ENCODE data around the gene LURAP1L. TPM values are rescaled to one million over a fixed set of nuclear protein-coding genes. Genes with fewer than 3 reads are reported as not detected.

LURAP1L gene
- total RNA-seq = 34.5 TPM
- 24.9 TPM for polyA plus RNA-seq

GRCh38 chr9:12774861-12775678, at the start of gene LURAP1L:
Gene LURAP1L, plus strand, starts transcription at chr9:12775020. Its CDS starts 696 bp downstream, at chr9:12775716.
- WGBS = under 1% methylated on average over 34 of the region's 34 CpGs
- DNase-seq (ENCODE audit: extremely low spot score) = peak; percentile 59

GRCh38 chr9:12726795-12727194, 48.0 kb upstream of the LURAP1L start:
- DNase-seq (ENCODE audit: extremely low spot score) = no peak
- Histone ChIP-seq H3K36me3 (ENCODE audit: insufficient read depth) (no peaks in the 10 kb centered on the region), H3K4me1 (ENCODE audit: insufficient read depth) (no peaks in the 10 kb centered on the region), H3K4me3 (ENCODE audit: low read depth, low read length) (no peak overlapping the region), H3K27ac (ENCODE audit: low read depth) (no peak overlapping the region)
- WGBS = 97% methylated on average over 2 of the region's 2 CpGs

More at GRCh38 chr9:12774861-12775678, at the start of gene LURAP1L:
- Histone ChIP-seq H3K27ac (ENCODE audit: low read depth) (peak within 1 kb of the TSS; percentile 81), H3K4me3 (ENCODE audit: low read depth, low read length) (peak within 1 kb of the TSS; percentile 59), H3K36me3 (ENCODE audit: insufficient read depth) (no peaks in the 10 kb centered on the region), H3K4me1 (ENCODE audit: insufficient read depth) (peaks cover 1% of the 10 kb centered on the region)

DNA sequence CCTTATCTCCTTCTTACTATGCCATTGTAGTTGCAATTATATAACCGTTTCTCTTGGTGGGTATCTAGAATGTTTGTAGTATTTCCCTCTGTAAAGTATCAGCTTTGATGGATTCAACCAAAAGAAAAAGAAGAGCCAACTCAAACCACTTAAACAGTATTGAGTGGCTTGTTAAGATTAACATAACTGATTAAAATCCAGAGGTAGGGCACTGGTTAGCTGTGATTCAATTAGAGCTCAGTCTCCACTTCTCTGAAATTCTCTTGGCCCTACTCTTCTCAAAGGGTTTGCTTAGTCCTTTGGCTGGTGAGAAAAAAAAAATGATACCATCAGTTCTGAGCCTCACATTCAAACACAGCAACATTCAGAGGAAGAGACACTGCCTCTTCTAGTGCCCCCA, 44.6 kb upstream of the LURAP1L start:
- no peak overlapping the region for H3K27ac ChIP-seq (ENCODE audit: low read depth)
- no peaks in the 10 kb centered on the region for H3K36me3 ChIP-seq (ENCODE audit: insufficient read depth)
- DNase-seq (ENCODE audit: extremely low spot score) = no peak
- H3K4me3 ChIP-seq (ENCODE audit: low read depth, low read length) = no peak overlapping the region
- WGBS = 77% methylated on average over 1 of the region's 1 CpG
- H3K4me1 ChIP-seq (ENCODE audit: insufficient read depth) = no peaks in the 10 kb centered on the region

DNA sequence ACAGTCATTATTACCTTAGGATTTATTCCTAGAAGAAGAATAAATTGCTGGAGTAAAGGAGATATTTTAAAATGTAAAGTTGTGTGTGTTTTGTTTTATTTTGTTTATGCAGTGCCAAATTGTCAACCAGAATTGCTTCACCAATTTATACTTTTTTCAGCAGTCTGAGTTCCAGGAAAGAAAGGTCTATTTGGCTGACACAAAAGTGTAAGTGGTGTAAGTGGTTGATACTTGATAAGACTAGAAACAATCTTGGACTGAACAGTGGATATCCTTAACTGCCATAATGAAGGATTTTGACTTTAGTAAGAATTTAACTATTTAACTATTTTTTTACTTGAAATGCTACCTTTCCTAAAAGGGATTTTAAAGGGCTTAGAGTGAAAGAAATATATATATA, 43.9 kb upstream of the LURAP1L start:
- Histone ChIP-seq H3K27ac (ENCODE audit: low read depth) (no peak overlapping the region), H3K4me1 (ENCODE audit: insufficient read depth) (no peaks in the 10 kb centered on the region), H3K4me3 (ENCODE audit: low read depth, low read length) (no peak overlapping the region), H3K36me3 (ENCODE audit: insufficient read depth) (no peaks in the 10 kb centered on the region)
- no peak for DNase-seq (ENCODE audit: extremely low spot score)

- Histone ChIP-seq H3K4me3 (ENCODE audit: low read depth, low read length) (no peak overlapping the region), H3K36me3 (ENCODE audit: insufficient read depth) (no peaks in the 10 kb centered on the region), H3K27ac (ENCODE audit: low read depth) (no peak overlapping the region), H3K4me1 (ENCODE audit: insufficient read depth) (no peaks in the 10 kb centered on the region)
- 74% methylated on average over 3 of the region's 3 CpGs for WGBS
- no peak for DNase-seq (ENCODE audit: extremely low spot score)
Measured at GRCh38 chr9:12732971-12733370, 41.8 kb upstream of the LURAP1L start.

DNA sequence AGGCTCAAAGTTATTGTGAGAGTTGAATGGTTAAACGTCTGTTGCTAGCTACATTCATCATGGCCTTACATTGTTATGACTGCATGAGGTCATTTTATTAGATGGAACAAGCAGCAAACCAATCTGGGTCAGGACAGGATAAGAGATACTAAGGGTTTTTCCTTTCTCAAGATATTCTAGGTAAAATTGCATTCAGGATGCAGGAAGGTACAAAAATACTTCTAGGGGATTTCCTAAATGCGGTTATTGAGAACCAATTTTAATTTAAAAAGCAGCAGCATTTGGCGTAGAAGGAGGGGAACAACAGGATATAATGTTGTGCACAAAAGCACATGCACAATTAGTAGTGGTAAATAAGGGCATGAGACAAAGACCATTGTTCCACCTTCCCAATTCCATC, 39.2 kb upstream of the LURAP1L start:
- WGBS = 50% methylated on average over 3 of the region's 3 CpGs
- H3K4me1 ChIP-seq (ENCODE audit: insufficient read depth) = no peaks in the 10 kb centered on the region
- no peak overlapping the region for H3K27ac ChIP-seq (ENCODE audit: low read depth)
- DNase-seq (ENCODE audit: extremely low spot score) = no peak
- H3K36me3 ChIP-seq (ENCODE audit: insufficient read depth) = no peaks in the 10 kb centered on the region
- no peak overlapping the region for H3K4me3 ChIP-seq (ENCODE audit: low read depth, low read length)

DNA sequence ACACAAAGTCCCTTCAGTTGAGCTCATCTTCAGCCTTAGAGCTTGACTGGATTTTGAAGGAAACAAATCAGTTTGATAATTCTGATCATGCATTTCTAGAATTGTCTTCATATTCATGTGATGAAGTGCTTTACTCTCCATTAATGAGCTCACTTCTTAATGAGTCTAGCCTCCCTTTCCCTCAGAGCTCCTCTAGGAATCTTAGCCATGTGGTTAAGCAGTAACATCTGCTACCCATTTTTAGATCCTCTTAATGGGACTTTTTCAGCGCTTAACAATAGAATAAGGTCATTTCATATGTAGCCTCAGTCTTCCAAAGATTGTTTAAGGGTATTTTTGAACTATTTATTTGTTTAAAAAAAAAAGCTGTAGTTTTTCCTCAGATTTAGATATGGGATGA, 36.9 kb upstream of the LURAP1L start:
- WGBS = 0% methylated on average over 1 of the region's 1 CpG
- Histone ChIP-seq H3K4me3 (ENCODE audit: low read depth, low read length) (no peak overlapping the region), H3K27ac (ENCODE audit: low read depth) (no peak overlapping the region), H3K4me1 (ENCODE audit: insufficient read depth) (no peaks in the 10 kb centered on the region), H3K36me3 (ENCODE audit: insufficient read depth) (no peaks in the 10 kb centered on the region)
- no peak for DNase-seq (ENCODE audit: extremely low spot score)

GRCh38 chr9:12739014-12739652, 35.7 kb upstream of the LURAP1L start:
- no peaks in the 10 kb centered on the region for H3K4me1 ChIP-seq (ENCODE audit: insufficient read depth)
- DNase-seq (ENCODE audit: extremely low spot score) = no peak
- no peak overlapping the region for H3K4me3 ChIP-seq (ENCODE audit: low read depth, low read length)
- H3K36me3 ChIP-seq (ENCODE audit: insufficient read depth) = no peaks in the 10 kb centered on the region
- H3K27ac ChIP-seq (ENCODE audit: low read depth) = no peak overlapping the region

DNA sequence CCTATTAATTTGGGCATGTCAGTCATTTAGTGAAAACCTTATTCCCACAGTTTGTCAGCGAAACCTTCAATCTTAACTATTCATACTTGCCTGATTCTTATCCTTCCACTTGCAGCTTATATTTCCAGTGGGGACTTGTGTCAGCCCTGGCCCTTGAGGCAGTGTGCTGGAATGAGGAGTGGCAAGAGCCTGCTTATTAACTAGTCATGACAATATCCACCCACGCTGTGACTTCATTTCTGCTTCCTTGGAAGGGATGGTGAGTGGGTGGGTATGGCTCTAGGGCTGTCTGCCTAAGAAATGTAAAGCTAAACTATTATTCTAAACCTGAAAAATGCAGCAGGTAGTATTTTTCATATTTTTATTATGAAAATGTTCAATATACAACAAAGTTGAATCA, 34.0 kb upstream of the LURAP1L start:
- no peak overlapping the region for H3K4me3 ChIP-seq (ENCODE audit: low read depth, low read length)
- DNase-seq (ENCODE audit: extremely low spot score) = no peak
- no peaks in the 10 kb centered on the region for H3K4me1 ChIP-seq (ENCODE audit: insufficient read depth)
- no peaks in the 10 kb centered on the region for H3K36me3 ChIP-seq (ENCODE audit: insufficient read depth)
- 92% methylated on average over 2 of the region's 2 CpGs for WGBS
- H3K27ac ChIP-seq (ENCODE audit: low read depth) = no peak overlapping the region

DNA sequence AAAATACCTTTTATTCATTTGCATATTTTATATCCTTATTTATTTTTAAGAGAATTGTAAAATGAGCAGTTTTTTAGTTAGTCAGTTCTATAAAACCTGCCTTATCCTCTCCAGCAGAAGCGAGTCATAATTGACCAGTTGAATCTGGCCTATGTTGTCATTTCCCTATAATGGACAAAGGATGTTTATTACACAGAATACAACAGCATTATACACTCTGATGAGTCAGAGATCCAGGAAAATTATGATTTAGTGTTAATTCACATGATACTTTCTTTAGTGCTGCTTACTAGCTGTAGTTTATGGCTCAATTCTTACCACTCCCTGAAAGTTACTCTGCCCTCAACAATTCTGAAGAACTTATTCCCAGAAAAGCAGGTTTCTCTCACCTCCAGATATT, 26.8 kb upstream of the LURAP1L start:
- no peaks in the 10 kb centered on the region for H3K4me1 ChIP-seq (ENCODE audit: insufficient read depth)
- no peak for DNase-seq (ENCODE audit: extremely low spot score)

DNA sequence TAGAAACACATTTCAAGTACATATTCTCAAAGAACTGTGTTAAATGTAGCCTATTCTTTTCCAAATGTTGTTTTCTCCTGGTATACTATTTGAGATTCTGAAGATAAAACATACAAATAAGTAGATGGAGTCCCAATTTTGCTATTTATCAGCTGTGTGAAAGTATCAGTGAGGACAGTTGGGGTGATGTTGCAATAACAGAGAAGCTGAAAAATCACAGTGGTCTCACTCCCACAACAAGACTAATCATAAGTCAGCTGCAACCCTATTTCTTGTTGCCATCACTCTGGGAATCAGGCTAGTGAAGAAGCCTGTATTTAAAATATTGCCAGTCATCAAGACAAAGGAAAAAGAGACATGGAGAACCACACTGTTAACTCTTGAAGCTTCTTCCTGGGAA, 25.9 kb upstream of the LURAP1L start:
- no peak for DNase-seq (ENCODE audit: extremely low spot score)
- H3K36me3 ChIP-seq (ENCODE audit: insufficient read depth) = no peaks in the 10 kb centered on the region
- no peak overlapping the region for H3K27ac ChIP-seq (ENCODE audit: low read depth)
- H3K4me3 ChIP-seq (ENCODE audit: low read depth, low read length) = no peak overlapping the region
- H3K4me1 ChIP-seq (ENCODE audit: insufficient read depth) = no peaks in the 10 kb centered on the region

More for the DNA sequence above, 26.8 kb upstream of the LURAP1L start:
- WGBS = 85% methylated on average over 1 of the region's 1 CpG
- Histone ChIP-seq H3K4me3 (ENCODE audit: low read depth, low read length) (no peak overlapping the region), H3K36me3 (ENCODE audit: insufficient read depth) (no peaks in the 10 kb centered on the region), H3K27ac (ENCODE audit: low read depth) (no peak overlapping the region)

DNA sequence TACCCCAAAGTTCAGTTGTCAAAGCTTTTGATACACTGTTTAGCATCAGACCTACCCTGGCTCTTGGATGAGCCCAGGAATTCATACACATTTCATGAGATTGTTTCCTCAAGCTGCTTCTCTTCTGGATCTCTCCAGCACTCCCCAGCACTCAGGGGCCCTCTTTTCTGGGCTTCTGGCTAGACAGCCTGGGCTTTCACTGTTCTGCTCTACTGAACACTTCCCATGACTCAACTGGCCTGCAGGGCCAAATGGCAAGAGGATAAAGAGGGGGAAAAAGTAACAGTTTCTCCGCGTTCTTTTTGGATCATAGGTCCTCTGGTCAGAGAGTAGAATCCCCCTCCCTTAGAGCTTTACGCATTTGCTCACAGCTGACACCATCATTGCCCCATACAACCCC, 20.9 kb upstream of the LURAP1L start:
- 85% methylated on average over 3 of the region's 3 CpGs for WGBS
- Histone ChIP-seq H3K4me1 (ENCODE audit: insufficient read depth) (no peaks in the 10 kb centered on the region), H3K27ac (ENCODE audit: low read depth) (no peak overlapping the region), H3K36me3 (ENCODE audit: insufficient read depth) (no peaks in the 10 kb centered on the region), H3K4me3 (ENCODE audit: low read depth, low read length) (no peak overlapping the region)
- no peak for DNase-seq (ENCODE audit: extremely low spot score)

GRCh38 chr9:12759761-12760160, 15.1 kb upstream of the LURAP1L start:
- Histone ChIP-seq H3K27ac (ENCODE audit: low read depth) (no peak overlapping the region), H3K4me1 (ENCODE audit: insufficient read depth) (no peaks in the 10 kb centered on the region), H3K4me3 (ENCODE audit: low read depth, low read length) (no peak overlapping the region), H3K36me3 (ENCODE audit: insufficient read depth) (no peaks in the 10 kb centered on the region)
- DNase-seq (ENCODE audit: extremely low spot score) = no peak
- WGBS = 71% methylated on average over 1 of the region's 1 CpG

DNA sequence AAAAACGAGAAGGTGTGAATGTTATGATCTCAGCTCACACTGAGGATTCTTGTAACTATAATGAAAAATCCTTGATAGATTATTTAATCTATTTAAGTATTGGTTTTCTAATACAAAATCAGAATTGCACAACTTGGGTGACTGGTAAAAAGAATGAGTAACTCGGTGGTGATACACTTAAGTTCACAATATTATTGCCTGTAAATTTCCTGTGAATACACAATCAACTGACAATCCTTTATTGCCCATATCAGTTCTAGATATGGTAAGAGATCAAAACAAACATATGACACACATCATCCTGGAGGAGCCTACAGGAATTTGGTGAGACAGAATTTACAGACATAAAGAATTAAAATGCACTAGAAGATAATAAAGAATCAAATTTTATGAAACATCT, 14.1 kb upstream of the LURAP1L start:
- H3K4me3 ChIP-seq (ENCODE audit: low read depth, low read length) = no peak overlapping the region
- H3K27ac ChIP-seq (ENCODE audit: low read depth) = no peak overlapping the region
- no peaks in the 10 kb centered on the region for H3K36me3 ChIP-seq (ENCODE audit: insufficient read depth)
- no peak for DNase-seq (ENCODE audit: extremely low spot score)
- 0% methylated on average over 2 of the region's 2 CpGs for WGBS
- no peaks in the 10 kb centered on the region for H3K4me1 ChIP-seq (ENCODE audit: insufficient read depth)

Measured in urinary bladder (tissue), 4 donors.